Activated naive CD8-positive, alpha-beta T cell treated with anti-CD3 and anti-CD28 coated beads, Interleukin-2, amount 50 U/mL, for 16 hours (primary cell): ENCODE data around the gene TRIM68.
A peak's percentile ranks its signal among the peaks of the same experiment; 100 is the strongest.

Experiments
- DNase-seq: peaks from one replicate; pipeline ENCODE4 v3.0.0-alpha.2; 2020; ENCODE audit warnings: low read depth, low spot score

The TRIM68 gene, protein sequence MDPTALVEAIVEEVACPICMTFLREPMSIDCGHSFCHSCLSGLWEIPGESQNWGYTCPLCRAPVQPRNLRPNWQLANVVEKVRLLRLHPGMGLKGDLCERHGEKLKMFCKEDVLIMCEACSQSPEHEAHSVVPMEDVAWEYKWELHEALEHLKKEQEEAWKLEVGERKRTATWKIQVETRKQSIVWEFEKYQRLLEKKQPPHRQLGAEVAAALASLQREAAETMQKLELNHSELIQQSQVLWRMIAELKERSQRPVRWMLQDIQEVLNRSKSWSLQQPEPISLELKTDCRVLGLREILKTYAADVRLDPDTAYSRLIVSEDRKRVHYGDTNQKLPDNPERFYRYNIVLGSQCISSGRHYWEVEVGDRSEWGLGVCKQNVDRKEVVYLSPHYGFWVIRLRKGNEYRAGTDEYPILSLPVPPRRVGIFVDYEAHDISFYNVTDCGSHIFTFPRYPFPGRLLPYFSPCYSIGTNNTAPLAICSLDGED

DNA sequence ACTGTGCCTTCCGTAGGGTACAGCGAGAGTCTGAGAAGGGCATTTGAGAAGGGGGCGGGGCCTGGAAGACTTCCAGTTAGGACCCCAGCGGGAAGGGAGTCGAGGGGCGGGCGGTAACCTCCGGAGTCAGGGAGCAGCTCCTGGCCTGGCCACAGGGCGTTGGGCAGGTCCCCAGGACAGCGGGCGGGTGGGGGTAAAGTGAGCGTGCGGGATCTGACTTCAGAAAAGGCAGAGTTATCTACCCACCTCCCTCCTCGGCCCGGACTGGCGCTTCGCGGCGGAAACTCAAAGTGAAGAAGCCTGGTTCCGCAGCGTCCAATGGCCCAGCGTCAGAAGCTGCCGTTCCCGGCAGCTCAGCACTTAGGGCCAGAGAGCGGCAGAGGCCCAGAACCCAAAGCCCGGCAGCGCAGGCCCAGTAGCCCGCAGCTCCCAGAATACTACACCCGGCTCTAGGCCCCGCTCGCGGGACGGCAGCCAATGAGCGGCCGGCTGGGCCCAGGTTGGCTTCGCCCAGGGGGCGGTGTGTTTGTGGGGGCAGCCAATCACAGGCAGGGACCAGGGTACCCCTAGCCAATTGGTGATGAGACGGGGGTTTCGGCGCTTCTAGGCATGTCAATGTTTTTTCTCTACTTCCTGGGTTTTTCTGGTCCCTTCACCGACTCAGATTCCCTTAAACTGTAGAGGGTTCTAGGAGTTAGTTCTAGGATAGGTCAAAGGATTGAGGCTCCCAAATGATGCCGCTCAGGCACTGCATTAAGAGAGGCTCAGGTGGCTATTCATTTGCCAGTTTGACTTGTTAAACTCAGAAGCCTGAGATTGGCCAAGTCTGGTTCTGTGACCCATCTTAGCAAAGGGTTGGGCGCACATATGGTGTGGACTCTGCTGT, at the start of gene TRIM68:
Gene TRIM68, minus strand, starts transcription at position 451 of the 886 bp plus-strand sequence. CDS start 2,727 bp downstream, outside the sequence.
- DNase-seq: peak; percentile 90

DNA sequence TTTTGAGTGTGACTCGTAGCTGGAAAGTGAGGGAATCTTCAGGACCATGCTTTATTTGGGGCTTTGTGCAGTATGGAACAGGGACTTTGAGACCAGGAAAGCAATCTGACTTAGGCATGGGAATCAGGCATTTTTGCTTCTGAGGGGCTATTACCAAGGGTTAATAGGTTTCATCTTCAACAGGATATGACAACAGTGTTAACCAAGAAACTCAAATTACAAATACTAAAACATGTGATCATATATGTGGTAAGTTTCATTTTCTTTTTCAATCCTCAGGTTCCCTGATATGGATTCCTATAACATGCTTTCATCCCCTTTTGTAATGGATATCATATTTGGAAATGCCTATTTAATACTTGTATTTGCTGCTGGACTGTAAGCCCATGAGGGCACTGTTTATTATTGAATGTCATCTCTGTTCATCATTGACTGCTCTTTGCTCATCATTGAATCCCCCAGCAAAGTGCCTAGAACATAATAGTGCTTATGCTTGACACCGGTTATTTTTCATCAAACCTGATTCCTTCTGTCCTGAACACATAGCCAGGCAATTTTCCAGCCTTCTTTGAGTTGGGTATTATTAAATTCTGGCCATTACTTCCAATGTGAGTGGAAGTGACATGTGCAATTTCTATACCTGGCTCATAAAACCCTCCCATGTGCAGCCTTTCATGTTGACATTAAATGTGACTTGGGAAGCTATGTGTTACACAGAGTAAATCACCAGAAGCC, 46.8 kb upstream of the TRIM68 start:
- no peak for DNase-seq

DNA sequence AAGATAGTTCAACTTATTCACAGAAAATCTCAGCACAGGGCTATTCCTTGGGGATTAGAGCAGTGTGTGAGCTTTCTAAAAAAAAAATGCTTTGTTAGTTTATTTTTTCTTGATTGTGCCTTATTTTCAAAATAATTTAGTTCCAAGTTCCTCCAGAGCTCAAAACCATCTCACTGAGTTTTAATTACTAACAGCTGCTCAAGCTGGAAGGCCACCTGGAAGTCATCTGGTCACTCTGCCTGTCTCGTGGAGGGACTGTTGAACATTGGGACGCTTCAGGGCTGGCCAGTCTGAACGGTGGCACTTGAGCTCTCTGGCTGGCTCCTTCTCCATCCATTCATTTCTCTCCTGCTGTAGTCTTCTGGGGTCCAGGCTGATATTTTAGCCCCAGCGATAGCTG, 39.7 kb upstream of the TRIM68 start:
- DNase-seq: no peak

DNA sequence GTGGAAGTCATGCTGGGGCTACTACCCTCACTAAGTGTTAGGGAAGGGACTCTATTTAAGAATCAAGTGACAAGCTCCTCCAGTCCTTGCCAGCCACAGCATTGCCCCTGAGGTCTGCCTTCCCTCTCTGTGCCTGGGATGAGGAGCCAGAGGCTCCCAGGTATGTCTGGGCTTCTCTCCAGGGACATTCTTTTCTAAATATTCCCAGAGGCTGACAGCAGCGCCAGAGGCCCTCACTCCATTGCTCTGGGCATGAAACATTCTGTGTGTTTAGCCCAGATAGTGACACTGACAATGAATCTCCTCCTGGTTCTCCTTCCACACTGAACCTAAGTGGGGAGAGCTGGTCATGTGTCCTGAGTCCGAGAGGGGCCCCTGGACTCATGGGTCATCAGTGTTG, 37.9 kb upstream of the TRIM68 start:
- DNase-seq: no peak

DNA sequence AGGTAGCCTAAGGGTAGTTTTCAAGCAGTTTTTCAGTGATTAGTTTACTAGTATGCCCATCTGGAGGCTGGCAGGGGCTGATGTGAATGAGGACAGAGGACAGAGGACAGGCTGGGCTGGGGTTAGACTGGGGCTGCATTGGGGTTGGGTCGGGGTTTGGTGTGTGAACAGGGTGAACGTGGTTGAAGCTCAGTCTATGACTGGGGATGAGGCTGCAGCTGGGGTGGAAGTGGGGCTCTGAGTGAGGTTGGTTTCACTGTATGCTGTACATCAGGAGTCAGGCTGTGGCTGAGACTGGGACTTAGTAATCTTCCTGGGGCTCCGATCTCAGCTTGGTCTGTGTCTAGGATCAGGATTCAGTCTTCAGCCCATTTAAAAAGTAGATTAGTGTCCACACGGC, 36.2 kb upstream of the TRIM68 start:
- no peak for DNase-seq

DNA sequence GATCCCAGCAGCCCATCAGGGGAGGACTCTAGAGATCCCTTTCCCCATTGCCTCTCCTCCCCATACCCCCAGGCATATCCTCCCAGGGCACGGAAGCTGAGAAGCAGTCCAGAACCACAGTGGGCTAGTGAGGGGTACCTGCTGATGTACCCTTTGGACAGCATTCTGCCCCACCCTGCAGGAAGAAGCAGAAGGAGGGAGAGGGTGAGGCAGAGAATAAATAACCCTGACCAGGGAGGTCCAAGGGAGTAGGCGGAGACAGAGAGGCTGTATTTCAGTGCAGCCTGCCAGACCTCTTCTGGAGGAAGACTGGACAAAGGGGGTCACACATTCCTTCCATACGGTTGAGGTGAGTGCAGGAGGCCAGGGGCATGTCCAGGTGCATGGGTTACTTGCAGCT, 35.7 kb upstream of the TRIM68 start, which contains the start of gene OR51E1:
Gene OR51E1, plus strand, starts transcription at position 301 of the 400 bp plus-strand sequence. CDS start 8,545 bp downstream, outside the sequence.
- DNase-seq: no peak

DNA sequence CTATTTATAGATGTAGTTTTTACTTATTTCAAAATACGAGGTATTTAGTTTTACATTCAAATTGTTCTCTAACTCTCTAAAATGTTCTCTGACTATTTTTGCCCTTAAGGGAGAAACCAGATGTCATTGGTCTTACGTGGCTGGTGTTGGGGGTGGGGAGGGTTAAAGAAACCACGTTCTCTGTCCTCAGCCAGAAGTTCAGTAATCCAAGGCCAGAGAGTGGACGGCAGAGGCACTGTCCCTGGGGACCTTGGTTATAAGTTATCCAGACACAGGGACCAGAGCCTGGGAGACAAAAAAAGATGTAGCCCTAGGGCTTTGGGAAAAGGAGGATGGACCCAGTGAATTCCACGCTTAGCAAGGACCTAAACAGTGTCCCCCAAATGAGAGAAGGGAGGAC, 35.0 kb upstream of the TRIM68 start:
- no peak for DNase-seq

DNA sequence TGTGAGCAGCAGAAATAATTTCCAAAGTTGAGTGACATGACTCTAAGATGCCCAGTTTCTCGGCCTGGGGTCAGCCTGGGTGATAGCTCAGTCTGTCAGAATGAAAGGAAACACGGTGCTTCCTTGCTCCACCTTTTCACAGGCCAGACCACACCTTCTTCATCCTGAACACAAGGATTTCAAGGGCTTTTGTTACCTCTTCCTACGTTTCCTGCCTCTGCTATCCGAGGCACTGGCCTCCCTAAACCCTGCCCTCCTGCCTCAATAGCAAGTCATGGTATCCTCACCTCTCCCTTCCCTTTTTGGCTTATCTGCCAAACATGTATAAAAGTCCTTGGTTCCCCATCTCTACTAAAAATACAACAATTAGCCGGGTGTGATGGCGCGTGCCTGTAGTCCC, 34.0 kb upstream of the TRIM68 start:
- DNase-seq: no peak

DNA sequence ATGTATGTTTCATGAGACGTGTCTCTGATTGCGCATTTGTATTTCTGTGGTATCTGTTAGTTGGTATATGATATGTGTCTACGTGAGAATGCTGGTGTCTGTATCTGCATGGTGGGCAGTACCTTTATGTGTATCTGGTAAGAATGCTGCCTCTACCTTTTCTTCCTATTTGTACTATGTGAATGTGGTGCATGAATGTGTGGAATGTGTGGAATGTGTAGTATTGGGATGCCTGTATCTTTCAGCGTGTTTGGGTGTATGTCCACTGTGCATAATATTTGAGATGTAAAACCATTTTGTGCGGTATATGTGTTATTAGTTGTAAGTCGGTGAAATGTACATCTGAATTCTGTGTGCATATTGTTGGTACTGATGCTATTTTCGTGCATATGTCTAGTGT, 33.5 kb upstream of the TRIM68 start:
- no peak for DNase-seq

DNA sequence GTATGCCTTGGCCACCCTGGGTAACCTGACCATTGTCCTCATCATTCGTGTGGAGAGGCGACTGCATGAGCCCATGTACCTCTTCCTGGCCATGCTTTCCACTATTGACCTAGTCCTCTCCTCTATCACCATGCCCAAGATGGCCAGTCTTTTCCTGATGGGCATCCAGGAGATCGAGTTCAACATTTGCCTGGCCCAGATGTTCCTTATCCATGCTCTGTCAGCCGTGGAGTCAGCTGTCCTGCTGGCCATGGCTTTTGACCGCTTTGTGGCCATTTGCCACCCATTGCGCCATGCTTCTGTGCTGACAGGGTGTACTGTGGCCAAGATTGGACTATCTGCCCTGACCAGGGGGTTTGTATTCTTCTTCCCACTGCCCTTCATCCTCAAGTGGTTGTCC, 31.9 kb upstream of the TRIM68 start:
- DNase-seq: no peak

DNA sequence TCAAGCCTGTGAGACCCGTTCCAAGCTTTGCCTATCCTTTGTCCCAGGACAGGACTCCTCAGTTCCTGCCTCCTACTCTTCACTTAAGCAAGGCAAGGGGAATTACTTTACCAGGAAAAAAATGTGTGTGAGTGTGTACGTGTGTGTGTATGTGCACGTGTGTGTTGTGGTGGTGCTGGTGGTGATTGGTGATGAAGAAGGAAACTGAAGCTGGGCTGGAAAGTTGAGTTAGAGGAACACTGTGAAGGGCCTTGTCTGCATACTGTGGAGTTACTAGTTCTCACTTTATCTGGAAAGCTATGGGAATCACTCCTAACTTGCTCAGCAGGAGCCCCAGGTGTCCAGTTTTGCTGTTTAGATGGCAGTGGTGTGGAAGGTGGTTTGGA, 29.6 kb upstream of the TRIM68 start:
- DNase-seq: no peak

DNA sequence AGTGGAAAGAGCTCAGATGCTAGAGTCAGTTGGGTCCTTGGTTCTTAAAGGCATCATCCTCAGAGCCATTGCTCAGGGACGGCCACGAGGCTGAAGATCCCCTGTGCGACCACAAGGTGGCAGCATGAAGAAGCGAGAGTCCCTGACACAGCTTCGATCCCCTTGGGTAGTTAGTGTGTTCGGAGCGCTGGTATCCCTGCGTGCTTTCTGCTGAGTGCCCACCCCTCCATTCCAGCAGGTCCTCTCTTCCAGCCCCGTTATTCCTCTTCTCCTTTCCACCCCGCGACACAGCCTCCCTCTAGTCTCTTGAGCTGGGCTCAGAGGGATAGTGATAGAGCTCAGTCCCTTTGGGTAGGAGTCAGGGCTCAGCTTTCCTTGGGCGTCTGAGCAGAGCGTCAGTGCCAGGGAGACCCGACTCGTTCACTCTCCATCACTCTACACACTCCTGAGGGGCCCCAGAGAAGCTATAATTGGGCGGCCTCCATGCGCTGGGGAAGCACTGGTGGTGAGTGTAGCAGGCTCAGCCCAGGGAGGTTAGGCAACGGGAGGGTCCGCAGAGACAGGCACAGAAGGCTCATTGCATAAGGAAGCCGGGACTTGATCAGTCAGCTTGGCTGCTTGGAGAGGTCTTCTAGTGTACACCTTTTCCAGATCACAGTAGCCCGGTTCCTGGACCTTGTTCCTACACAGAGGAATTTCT, 29.1 kb upstream of the TRIM68 start, which contains the start of gene OR51D1:
Gene OR51D1, plus strand, starts transcription at position 516 of the 700 bp plus-strand sequence. CDS start 2,314 bp downstream, outside the sequence.
- DNase-seq: peak; percentile 47

DNA sequence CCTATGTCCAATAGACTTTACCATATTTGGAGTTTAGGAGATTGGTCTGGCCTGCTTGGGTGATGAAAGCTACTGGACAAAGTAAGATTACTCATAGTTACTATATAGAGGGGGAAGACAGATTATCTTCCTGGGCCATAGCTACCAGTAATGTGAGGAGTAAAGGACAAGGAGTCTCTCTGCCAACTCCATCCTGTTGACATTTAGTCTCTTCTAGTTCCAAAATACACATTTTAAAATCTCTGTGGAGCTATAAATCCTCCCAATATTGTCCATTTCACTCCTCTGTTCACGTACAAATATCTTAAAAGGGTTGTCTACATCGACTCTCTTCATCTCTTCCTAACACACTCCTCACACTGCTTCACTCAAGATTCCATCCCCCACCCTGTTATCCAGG, 28.1 kb upstream of the TRIM68 start:
- DNase-seq: no peak

DNA sequence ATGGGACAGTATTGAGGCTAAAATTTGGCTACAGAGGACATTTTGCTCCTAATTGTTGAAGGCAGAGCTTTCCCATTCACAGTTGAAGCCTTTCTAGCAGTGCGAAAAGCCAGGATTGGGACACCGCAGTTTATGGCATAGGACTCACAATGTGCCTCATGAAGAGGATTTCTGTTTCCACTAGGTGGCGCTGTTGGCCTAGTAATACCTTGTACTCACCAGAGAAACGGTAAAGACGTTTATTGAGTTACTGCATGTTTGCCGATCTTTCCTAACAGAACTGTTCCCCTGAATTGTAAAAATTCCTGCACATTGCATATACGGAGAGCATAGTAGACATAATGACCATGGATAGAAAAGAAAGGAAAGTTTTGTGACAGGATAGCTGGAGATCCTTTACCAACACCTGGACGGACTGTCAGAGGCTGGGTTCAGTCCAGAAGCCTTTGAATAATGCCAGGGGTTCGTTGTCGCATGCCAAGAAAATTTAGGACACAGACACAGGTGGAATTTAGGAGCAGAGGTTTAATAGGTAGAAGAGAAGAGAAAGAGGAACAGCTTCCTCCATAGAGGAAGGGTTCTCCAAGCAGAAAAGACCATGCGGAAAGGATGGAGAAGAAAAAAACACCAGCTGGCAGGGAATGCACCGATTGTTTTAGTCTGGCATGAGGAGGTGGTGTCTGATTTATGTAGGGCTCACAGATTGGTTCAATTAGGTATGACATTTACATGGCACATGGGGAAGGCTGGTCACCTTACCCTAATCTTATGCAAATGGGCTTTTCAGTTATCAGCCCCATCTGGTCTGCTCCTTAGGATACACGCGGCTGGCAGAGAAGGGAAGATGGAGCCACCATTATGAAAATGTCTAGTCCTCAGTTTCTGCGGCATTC, 18.4 kb upstream of the TRIM68 start:
- DNase-seq: no peak

DNA sequence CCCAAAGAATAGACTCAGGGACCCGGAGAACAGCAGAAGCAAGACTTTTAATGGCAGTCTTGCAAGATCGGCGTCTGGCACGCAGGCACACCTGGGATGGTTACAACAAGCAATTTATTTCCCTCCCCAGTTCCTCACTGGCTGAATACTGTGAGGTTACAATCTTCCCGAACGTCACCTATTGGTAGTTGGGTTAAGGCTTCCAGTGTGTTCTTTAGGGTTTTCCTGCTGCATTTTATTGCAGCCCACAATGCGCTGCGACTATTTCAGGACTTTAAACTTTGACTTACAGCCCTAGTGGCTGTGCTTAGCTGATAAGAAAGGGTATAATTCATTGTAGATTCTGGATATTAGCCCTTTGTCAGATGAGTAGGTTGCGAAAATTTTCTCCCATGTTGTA, 11.5 kb upstream of the TRIM68 start:
- DNase-seq: no peak

DNA sequence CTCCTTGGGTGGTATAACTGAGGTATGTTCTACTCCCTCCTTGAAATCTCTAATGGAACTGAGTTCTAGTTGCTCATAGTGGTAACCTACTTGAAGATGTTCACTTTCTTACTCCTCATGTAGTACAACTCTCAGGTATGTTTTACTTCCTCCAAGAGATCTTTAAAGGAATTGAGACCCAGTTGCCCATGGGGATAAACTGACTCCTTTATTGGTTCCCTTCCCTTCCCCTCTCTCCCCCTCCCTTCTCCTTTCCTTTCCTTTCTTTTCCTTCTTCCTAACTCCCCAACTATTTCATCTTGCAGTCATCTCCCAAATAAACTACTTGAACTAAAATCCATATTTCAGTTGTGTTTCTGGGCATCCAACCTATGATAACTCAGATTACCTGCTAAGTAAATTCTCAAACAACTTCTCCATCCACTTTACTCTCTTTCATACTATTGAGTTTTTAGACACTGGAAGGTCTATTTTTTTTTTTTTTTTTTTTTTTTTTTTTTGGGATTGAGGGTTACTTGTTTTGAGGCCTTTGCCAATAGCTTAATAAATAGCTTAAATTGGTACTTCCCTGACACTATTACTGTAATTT, 7.9 kb upstream of the TRIM68 start:
- no peak for DNase-seq

DNA sequence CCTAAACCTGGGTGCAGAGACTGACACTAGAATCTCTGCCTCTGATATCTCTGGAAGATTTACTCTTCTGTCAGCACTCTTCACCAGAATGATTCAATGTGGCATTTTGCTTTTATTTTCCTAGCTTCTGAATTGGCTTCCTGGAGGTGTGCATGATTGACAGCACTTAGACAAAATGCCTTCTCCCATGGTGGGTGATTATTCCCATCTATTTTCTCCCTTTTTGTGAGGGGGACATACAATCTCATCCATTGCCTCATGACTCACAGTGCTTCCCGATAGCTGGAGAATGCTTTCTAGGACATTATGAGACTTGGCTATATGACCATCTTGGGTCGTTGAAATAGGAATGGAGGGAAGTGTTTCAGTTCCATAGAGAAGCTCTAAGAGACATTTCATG, 4.0 kb upstream of the TRIM68 start:
- no peak for DNase-seq

DNA sequence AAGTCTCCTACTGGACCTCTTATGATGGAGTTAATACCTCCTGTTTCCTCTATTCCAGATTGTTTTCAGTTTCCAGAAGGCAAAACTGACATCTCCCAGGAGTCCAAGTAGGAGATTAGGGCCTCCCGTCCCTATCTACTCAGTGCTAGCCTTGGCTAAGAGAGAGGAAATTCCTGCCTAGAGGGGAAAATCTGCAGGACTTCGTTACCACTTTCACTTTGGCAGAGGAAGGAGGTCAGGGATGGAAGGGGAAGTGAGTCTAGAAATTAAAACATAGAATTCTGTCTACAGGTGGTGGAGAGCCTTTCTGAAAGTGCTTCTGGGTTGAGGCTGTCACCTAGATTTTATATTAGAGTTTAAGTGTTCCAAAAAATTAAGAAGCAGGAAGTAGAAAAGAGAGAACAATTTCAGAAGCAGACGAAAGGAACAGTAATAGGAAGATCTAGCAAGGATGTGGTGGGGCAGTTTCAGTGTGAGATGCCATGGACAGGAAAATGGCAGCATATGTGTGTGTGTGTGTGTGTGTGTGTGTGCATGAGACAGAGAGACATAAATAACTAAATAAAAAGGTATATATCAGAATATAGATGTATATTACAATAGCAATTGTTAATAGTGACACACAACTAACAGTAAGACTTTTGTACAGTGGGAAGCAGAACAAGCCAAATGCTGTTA, 2.4 kb upstream of the TRIM68 start:
- DNase-seq: no peak

DNA sequence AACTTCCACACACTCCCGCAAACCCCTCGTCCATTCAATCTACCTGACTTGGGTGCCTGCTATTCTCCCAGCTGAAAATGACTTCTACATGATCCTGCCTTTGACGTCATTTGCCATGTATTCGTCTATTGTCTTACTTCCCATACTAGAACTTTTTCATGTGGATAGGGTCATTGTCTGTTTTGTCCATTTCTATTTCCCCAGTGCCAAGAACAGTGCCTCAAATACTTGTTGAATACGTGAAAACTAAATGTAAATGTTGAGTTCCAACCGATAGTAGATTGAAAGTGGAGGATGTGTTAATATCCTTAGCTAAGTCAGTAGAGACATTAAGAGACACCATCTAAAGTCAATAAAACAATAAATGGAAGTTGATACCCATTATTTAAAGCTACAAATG, 935 bp downstream of the TRIM68 start:
- DNase-seq: no peak
